Nephron progenitor cell (in vitro differentiated cells): Measurements from ENCODE around the gene KRT13.
A peak's percentile ranks its signal among the peaks of the same experiment; 100 is the strongest.

ENCODE experiments used
- DNase-seq: peaks from one replicate; pipeline ENCODE4 v3.0.0; 2021
- H3K27ac Mint-ChIP-seq: 2 replicates; pipeline ENCODE4 v1.8.0; 2021; ENCODE audit warnings: mild to moderate bottlenecking, moderate library complexity, mixed read lengths
- H3K27me3 Mint-ChIP-seq: 2 replicates; pipeline ENCODE4 v1.8.0; 2021; ENCODE audit warnings: mild to moderate bottlenecking, low read depth, mixed read lengths; ENCODE audit not compliant: poor library complexity
- H3K36me3 Mint-ChIP-seq: 2 replicates; pipeline ENCODE4 v1.8.0; 2021; ENCODE audit warnings: low read depth, mixed read lengths
- H3K4me1 Mint-ChIP-seq: 2 replicates; pipeline ENCODE4 v1.8.0; 2021; ENCODE audit warnings: mixed read lengths
- H3K4me3 Mint-ChIP-seq: 2 replicates; pipeline ENCODE4 v1.8.0; 2021; ENCODE audit warnings: mild to moderate bottlenecking, moderate library complexity, mixed read lengths
- H3K9me3 Mint-ChIP-seq: 2 replicates; pipeline ENCODE4 v1.8.0; 2021; ENCODE audit warnings: mild to moderate bottlenecking, moderate library complexity, mixed read lengths
- TF ChIP-seq, protein P1 (sequence below): fragments of 200-600 bp; sonication (generic); IDR thresholded peaks from 2 replicates; pipeline ENCODE4 v1.5.0; 2021; ENCODE audit warnings: antibody characterized with exemption

The KRT13 gene

DNA sequence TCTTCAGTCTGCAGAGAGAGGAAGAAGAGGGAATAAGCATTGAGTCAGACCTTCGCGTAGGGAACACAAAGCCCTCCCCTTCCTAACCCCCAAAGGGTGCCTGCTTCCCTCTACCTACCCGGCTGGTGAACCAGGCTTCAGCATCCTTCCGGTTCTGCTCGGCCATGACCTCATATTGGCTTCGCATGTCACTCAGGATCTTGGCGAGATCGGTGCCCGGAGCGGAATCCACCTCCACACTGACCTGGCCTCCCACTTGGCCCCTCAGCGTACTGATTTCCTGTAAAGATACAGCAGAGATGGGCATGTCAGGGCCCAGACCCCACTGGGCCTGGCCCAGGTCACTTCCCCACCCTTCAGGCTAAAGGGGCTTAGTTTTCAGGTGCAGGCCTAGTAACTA is 18.8 kb upstream of the KRT13 start:
- Mint-ChIP-seq H3K27ac (peak overlapping the region; percentile 83), H3K4me3 (no peak overlapping the region), H3K4me1 (peaks cover 64% of the 10 kb centered on the region), H3K9me3 (no peaks in the 10 kb centered on the region), H3K27me3 (peaks cover 22% of the 10 kb centered on the region), H3K36me3 (peaks cover 19% of the 10 kb centered on the region)
- TF ChIP-seq, protein P1, sequence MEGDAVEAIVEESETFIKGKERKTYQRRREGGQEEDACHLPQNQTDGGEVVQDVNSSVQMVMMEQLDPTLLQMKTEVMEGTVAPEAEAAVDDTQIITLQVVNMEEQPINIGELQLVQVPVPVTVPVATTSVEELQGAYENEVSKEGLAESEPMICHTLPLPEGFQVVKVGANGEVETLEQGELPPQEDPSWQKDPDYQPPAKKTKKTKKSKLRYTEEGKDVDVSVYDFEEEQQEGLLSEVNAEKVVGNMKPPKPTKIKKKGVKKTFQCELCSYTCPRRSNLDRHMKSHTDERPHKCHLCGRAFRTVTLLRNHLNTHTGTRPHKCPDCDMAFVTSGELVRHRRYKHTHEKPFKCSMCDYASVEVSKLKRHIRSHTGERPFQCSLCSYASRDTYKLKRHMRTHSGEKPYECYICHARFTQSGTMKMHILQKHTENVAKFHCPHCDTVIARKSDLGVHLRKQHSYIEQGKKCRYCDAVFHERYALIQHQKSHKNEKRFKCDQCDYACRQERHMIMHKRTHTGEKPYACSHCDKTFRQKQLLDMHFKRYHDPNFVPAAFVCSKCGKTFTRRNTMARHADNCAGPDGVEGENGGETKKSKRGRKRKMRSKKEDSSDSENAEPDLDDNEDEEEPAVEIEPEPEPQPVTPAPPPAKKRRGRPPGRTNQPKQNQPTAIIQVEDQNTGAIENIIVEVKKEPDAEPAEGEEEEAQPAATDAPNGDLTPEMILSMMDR: no peak
- no peak for DNase-seq

DNA sequence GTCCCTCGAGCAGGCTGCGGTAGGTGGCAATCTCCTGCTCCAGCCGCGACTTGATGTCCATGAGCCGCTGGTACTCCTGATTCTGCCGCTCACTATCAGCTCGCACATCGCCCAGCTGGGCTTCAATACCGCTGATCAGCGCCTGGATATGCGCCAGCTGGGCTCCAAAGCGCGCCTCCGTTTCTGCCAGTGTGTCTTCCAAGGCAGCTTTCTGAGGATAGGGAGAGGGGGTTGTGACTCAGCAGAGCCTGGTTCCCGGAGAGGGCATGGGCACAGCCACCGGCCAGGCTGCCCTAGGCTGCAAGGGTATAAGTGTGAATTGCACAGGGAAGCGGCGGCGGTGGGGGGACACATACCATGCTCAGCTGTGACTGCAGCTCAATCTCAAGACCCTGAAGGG is 18.4 kb upstream of the KRT13 start:
- DNase-seq: no peak
- peaks cover 19% of the 10 kb centered on the region for H3K36me3 Mint-ChIP-seq
- peaks cover 63% of the 10 kb centered on the region for H3K4me1 Mint-ChIP-seq
- no peak overlapping the region for H3K4me3 Mint-ChIP-seq
- peak overlapping the region; percentile 83 for H3K27ac Mint-ChIP-seq
- H3K9me3 Mint-ChIP-seq: no peaks in the 10 kb centered on the region
- peaks cover 21% of the 10 kb centered on the region for H3K27me3 Mint-ChIP-seq
- TF ChIP-seq, protein P1: no peak

DNA sequence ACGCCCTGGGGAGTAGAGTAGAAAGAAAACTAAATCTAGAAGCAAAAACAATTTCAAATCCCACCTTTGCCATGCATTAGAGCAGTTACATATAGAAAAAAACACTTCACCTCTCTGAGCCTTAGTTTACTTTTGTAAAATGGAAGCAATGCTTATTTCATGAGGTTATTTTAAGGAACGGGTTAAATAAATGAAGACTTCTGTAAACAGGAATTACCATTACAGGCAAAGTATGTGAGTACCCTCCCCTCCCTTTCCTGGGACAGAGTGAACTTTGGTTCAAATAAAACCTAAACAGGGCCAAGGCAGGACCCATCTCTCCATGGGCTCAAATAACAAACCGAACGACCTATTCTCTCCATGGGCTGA is 17.8 kb upstream of the KRT13 start:
- Mint-ChIP-seq H3K36me3 (peaks cover 19% of the 10 kb centered on the region), H3K27ac (no peak overlapping the region), H3K27me3 (peaks cover 15% of the 10 kb centered on the region), H3K4me3 (no peak overlapping the region), H3K9me3 (no peaks in the 10 kb centered on the region), H3K4me1 (peaks cover 58% of the 10 kb centered on the region)
- TF ChIP-seq, protein P1: no peak
- no peak for DNase-seq

DNA sequence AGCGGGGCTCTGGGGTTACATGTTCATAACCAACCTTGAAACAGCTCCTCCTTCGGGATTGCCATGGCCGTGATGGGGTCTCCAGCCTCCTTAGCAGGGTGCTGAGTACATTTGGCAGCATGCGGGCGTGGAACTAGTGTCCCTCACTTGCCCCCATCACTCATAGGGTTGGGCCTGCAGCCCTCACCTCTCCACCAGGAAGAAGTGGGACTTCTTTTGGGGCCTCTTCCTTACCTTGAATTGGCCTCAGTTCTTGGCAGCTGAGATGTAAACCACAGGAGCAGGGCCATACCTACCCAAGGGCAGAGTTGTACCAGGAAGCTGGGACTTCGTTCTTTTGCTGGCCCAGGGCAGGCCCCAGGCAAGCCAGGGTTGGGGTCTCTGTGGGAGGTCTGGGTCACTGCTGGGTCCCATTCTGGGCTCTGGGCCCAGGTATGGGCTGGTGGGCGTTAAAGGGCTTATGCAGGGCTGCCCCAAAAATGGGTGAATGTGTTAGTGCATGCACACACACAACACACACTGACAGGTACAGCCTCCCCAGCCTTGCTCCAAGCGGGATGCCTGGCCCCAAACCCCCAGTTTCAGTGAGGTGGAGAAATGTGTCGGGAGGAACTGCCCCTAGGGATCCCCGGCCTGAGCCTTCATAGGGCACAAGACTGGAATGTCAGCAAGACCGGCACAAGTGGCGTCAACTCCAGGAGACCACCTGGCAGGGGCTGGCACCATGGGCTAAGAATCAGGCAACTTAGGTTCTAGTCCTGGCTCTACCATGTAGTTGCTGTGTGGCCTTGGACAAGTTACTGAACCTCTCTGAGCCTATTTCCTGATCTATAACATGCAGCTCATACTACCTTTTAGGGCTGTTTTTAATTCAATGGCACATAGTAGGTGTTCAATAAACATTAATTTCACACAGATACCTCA is 17.2 kb upstream of the KRT13 start:
- peaks cover 57% of the 10 kb centered on the region for H3K4me1 Mint-ChIP-seq
- peaks cover 15% of the 10 kb centered on the region for H3K27me3 Mint-ChIP-seq
- no peak for DNase-seq
- H3K36me3 Mint-ChIP-seq: peaks cover 19% of the 10 kb centered on the region
- no peak overlapping the region for H3K4me3 Mint-ChIP-seq
- no peak overlapping the region for H3K27ac Mint-ChIP-seq
- H3K9me3 Mint-ChIP-seq: no peaks in the 10 kb centered on the region
- TF ChIP-seq, protein P1: no peak

DNA sequence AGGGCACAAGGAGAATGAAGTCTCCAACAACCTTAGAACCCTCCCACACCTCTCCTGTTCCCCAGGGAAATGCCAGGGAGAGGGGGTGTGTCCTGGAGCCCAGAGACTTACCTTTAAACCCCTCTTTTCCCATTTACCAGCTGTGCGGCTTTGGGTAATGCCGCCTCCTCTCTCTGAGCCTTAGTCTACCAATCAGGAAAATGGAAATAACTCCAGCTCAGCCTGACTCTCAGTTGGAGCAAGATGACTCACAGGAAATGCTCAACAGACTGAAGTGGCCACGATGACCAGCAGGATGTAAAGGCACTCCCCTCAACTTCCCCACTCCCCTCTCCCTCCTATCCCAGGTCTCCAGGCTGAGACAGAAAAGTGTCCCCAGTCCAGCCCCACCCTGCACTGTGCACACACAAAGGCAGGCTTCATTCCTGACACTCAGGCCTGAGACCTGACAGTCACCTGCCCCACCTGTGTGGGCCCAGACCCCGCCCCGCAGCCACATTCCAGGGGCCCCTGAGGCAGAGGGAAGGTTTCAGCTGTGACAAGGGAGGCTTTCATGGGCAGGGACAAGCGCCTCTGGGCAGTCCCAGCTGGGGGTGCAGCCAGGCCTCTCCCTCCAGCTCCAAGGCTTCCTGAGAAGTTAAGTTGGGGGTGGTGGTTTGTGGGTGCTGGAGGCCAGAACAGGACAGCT is 16.3 kb upstream of the KRT13 start:
- peaks cover 15% of the 10 kb centered on the region for H3K36me3 Mint-ChIP-seq
- H3K9me3 Mint-ChIP-seq: no peaks in the 10 kb centered on the region
- H3K4me1 Mint-ChIP-seq: peaks cover 51% of the 10 kb centered on the region
- TF ChIP-seq, protein P1: no peak
- H3K27me3 Mint-ChIP-seq: peaks cover 7% of the 10 kb centered on the region
- no peak overlapping the region for H3K27ac Mint-ChIP-seq
- DNase-seq: no peak
- no peak overlapping the region for H3K4me3 Mint-ChIP-seq
